Epithelial cell of proximal tubule (primary cell): ENCODE results near the gene CYP24A1. TPM values are rescaled to one million over a fixed set of nuclear protein-coding genes. Genes with fewer than 3 reads are reported as not detected.

Experiments
- DNase-seq: peaks from one replicate; pipeline ENCODE4 v3.0.0-alpha.2; 2011; ENCODE audit warnings: low read depth
- H3K4me3 ChIP-seq: 2 replicates; pipeline ENCODE4 v1.5.1; 2011; ENCODE audit warnings: low read depth, mild to moderate bottlenecking, low read length
- CTCF ChIP-seq: conservative IDR thresholded peaks from 2 replicates; pipeline ENCODE4 v1.5.1; 2012; ENCODE audit warnings: low read depth, mild to moderate bottlenecking, low read length
- total RNA-seq: library from RNA; depleted of rRNA; stranded (reverse); fragments of >200 nt; gene quantifications from 2 replicates; pipeline ENCODE4 v1.2.3, GENCODE V29; 2015

Gene CYP24A1
- total RNA-seq, 1 donor from 2014 or later = 1.5 TPM

GRCh38 chr20:54203281-54203680 lies 29.5 kb upstream of the CYP24A1 start:
- H3K4me3 ChIP-seq = no peak overlapping the region
- DNase-seq = no peak
- no peak for TF ChIP-seq CTCF

GRCh38 chr20:54201268-54201846 lies 27.6 kb upstream of the CYP24A1 start:
- no peak for TF ChIP-seq CTCF
- no peak for DNase-seq
- no peak overlapping the region for H3K4me3 ChIP-seq

GRCh38 chr20:54200487-54201267 lies 26.9 kb upstream of the CYP24A1 start:
- no peak overlapping the region for H3K4me3 ChIP-seq
- TF ChIP-seq CTCF = no peak
- no peak for DNase-seq

- no peak for DNase-seq
- peak; percentile 95 for TF ChIP-seq CTCF
- H3K4me3 ChIP-seq = no peak overlapping the region
Measured at GRCh38 chr20:54199721-54200176, 26.0 kb upstream of the CYP24A1 start.

- no peak for TF ChIP-seq CTCF
- no peak overlapping the region for H3K4me3 ChIP-seq
- DNase-seq = no peak
Measured at GRCh38 chr20:54199283-54199682, 25.5 kb upstream of the CYP24A1 start.

GRCh38 chr20:54197621-54198604 lies 24.1 kb upstream of the CYP24A1 start:
- H3K4me3 ChIP-seq = no peak overlapping the region
- peak; percentile 39 for DNase-seq
- peak; percentile 78 for TF ChIP-seq CTCF
